ENCODE results near the gene COX7B. TPM values are rescaled to one million over a fixed set of nuclear protein-coding genes. Genes with fewer than 3 reads are reported as not detected.

The COX7B gene
- total and polyA plus RNA-seq, 2 donors (not counting 3 experiments of a cell fraction or from before 2014, with no cell fraction given): 229 to 743 TPM

DNA sequence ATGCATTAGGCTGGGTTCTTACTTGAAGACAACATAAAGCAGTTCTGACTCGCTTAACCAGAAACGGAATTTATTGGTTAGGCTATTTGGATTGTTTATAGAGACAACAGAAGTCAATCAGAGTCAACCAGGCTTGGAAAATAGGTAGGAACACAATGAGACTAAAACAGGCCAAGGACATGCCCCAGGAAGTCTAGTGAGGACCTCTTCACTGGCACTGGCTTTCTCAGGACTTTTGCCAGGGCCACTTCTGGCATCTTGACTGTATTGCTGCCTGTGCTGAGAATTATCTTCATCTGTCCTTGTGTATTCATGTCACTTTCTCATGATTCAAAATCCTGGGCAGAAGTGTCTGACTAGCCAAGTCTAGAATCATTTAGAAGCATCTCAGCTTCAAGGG, 50.6 kb downstream of the COX7B start:
- Histone ChIP-seq H3K27ac (ENCODE audit: insufficient read depth, low read depth, low read length) (no peak overlapping the region), H3K36me3 (ENCODE audit: control insufficient read depth in 2 of 2, extremely low read depth in 1 of 2, insufficient read depth in 2 of 2, low read length in 2 of 2) (no peaks in the 10 kb centered on the region), H3K4me3 (replicated peaks in 1 of 3; ENCODE audit: insufficient read depth in 1 of 3, low read depth in 1 of 3, low read length in 3 of 3) (no peak overlapping the region), H3K9me3 (replicated peaks; ENCODE audit: control insufficient read depth, insufficient read depth, low read length) (no peaks in the 10 kb centered on the region), H3K9ac (replicated peaks; ENCODE audit: extremely low read depth, insufficient read depth, low read length) (no peak overlapping the region), H2AFZ (ENCODE audit: low read depth, low read length) (no peak overlapping the region), H3K27me3 (ENCODE audit: control insufficient read depth in 2 of 2, insufficient read depth in 2 of 2, low read length in 2 of 2) (no peaks in the 10 kb centered on the region), H3K79me2 (ENCODE audit: control insufficient read depth, insufficient read depth, low read length) (no peaks in the 10 kb centered on the region), H3K4me1 (ENCODE audit: control insufficient read depth, extremely low read depth, insufficient read depth, low read length) (peaks cover 5% of the 10 kb centered on the region), H3K9me1 (replicated peaks; ENCODE audit: control insufficient read depth, extremely low read depth, insufficient read depth, low read length) (no peaks in the 10 kb centered on the region), H4K20me1 (replicated peaks; ENCODE audit: control insufficient read depth, extremely low read depth, insufficient read depth, low read length) (no peaks in the 10 kb centered on the region), H3K4me2 (ENCODE audit: insufficient read depth, low read length) (no peak overlapping the region)
- intact Hi-C loops (cut with micrococcal nuclease) (no loop called here), dilution Hi-C loops (cut with MboI; ENCODE audit: extremely low pct_ligation_motif_present, low sequenced_read_pairs) (no loop called here)
- BruUV-seq (replicated peaks): no TSS peak
- POLR2A ChIA-PET: no interaction called here
- TF ChIP-seq MYC (IDR thresholded peaks at IDR 0.05; ENCODE audit: low read depth, low read length): no peak
- TF ChIP-seq, protein P1, sequence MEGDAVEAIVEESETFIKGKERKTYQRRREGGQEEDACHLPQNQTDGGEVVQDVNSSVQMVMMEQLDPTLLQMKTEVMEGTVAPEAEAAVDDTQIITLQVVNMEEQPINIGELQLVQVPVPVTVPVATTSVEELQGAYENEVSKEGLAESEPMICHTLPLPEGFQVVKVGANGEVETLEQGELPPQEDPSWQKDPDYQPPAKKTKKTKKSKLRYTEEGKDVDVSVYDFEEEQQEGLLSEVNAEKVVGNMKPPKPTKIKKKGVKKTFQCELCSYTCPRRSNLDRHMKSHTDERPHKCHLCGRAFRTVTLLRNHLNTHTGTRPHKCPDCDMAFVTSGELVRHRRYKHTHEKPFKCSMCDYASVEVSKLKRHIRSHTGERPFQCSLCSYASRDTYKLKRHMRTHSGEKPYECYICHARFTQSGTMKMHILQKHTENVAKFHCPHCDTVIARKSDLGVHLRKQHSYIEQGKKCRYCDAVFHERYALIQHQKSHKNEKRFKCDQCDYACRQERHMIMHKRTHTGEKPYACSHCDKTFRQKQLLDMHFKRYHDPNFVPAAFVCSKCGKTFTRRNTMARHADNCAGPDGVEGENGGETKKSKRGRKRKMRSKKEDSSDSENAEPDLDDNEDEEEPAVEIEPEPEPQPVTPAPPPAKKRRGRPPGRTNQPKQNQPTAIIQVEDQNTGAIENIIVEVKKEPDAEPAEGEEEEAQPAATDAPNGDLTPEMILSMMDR (IDR thresholded peaks at IDR 0.05; ENCODE audit: extremely low read depth in 1 of 2, insufficient read depth in 1 of 2, low read depth in 1 of 2, low read length in 2 of 2): no peak
- no peak for TF ChIP-seq FOS (IDR thresholded peaks at IDR 0.05; ENCODE audit: borderline replicate concordance, insufficient read depth, low read length)
- TF ChIP-seq MAX (IDR thresholded peaks at IDR 0.05; ENCODE audit: insufficient read depth, insufficient read length): no peak
- no peak for TF ChIP-seq JUN (IDR thresholded peaks at IDR 0.05; ENCODE audit: borderline replicate concordance, insufficient read depth, insufficient read length, low read depth)
- TF ChIP-seq POLR2AphosphoS5 (IDR thresholded peaks at IDR 0.05; ENCODE audit: insufficient read depth, low read depth, low read length): no peak
- no peak for TF ChIP-seq EZH2 (IDR thresholded peaks at IDR 0.05; ENCODE audit: borderline replicate concordance, low read depth, low read length, severe bottlenecking)
- no peak for TF ChIP-seq POLR2A (IDR thresholded peaks at IDR 0.05; ENCODE audit: low read depth, low read length)
- no peak for TF ChIP-seq GATA2 (IDR thresholded peaks at IDR 0.05; ENCODE audit: insufficient read depth, insufficient read length, low read depth, low read length)
- FAIRE-seq (no peak), DNase-seq (ENCODE audit: low read depth, low spot score) (no peak)
- CTCF ChIA-PET: no interaction called here

Measured in endothelial cell of umbilical vein (primary cell).